Astrocyte of the hippocampus (primary cell): Measurements from ENCODE around the gene CFDP1.

Source experiments
- DNase-seq: peaks from one replicate; pipeline ENCODE4 v3.0.0; 2011; ENCODE audit warnings: low read depth, low spot score

The CFDP1 gene

DNA sequence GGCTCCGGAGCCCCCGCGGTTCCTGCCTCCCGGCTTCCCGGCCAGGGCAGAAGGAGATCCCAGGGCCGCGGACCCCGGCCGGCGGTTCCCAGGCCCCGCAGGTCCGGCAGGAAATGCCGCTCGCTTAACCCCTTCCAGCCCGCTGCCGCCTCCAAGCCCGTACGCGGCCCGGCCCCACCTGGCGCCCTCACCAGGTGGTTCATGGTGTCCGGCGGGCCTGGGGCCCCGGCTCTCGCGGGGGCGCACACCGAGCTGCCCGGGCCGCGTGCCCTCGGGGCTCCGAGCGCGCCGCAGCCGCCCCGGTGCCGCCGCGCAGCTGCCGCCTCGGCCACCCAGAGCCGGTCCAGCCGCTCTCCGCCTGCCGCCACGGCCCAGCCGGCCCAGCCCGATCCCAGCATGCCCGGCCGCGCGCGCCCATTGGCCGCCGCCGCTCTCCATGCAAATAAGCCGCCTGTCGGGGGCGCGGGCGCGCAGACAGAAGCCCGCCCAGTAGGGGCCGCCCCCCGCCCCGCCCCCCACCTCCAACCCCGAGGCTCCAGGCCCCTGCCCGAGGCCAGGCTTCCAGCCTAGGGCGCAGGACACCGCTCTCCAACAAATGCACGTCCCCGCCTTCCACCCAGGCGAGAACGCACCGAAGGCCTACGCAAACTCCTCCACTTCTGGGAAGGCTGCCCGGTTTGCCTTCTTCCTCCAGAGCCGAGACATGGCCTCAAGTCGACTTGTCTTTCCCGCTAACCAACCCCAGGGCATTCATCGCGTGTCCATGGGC is 181.8 kb downstream of the CFDP1 start, which contains the start of gene BCAR1:
Gene BCAR1, minus strand, starts transcription at position 345 of the 769 bp plus-strand sequence. Its CDS starts 142 bp downstream, at position 203.
- peak; percentile 97 for DNase-seq

DNA sequence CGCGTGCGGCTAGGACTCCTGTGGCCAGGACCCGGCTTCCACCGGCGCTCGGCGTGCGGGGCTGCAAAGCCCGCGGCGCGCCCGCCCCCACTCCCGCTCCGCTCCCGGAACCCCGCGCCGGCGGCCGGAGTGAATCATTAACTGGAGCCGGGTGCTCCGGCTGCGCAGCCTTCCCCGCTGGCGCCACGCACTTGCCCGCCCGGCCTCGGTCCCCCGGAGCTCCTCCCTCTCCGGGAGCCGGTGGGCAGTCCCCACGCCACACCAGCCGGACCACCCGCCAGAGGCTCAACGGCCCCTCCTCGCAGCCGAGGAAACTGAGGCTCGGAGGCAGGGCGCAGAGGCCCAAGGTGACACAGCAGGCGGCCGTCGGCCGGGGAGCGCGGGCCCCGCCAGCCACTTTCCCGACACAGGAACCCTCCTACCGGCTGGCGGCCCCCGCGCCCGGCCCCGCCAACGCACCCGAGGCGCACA is 182.5 kb downstream of the CFDP1 start:
- DNase-seq = peak; percentile 79

DNA sequence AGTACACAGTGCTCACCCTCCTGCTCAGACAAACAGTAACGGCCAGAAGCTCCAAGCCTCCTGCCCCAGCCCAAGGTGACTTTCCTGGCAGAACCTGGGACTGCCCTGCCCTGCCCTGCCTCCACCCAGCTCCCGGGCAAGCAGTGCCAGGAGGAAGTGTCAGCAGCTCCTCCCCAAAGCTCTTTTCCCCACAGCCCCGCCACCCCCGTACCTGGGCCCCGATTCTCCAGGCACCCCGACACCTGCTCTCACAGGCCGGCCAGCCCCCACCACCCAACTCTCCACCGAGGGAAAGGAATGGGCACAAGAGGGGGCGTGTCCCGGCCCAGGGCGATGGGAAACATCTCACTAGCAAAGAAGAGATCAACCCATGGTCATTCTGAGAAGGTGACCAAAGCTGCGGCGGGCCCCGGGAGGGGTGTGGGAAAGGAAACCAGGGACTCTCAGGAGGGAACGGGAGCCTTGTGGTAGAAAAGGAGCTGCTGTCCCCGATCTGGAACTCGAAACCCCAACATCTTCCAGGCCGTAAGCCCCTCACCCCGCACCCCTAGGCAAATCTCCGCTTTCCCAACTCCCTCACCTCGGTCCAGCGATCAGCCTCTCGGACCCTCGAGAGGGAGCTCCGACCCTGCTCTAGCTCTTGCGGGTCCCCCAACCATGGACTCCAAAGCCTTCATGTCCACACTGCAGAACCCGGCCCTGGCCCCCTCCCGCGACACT is 183.1 kb downstream of the CFDP1 start:
- peak; percentile 56 for DNase-seq

DNA sequence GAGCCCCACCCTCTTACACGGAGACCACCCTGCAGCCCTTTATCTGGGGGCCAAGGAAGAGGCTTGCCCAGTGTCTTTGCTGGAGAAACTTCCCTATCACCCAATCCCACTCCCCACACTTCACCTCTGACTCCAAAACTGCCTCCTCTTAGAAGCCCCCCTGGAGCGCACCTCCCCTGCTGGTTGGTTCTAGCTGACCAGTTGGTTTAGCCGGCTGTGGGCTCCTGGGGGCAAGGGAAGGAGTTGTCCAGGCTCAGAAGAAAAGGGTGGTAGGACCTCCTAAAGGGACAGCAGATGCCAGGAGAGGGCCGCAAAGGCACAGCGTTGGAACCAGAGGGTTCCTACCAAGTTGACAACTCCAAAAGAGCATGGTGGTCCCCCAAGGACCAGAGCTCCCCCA is 183.9 kb downstream of the CFDP1 start:
- no peak for DNase-seq

DNA sequence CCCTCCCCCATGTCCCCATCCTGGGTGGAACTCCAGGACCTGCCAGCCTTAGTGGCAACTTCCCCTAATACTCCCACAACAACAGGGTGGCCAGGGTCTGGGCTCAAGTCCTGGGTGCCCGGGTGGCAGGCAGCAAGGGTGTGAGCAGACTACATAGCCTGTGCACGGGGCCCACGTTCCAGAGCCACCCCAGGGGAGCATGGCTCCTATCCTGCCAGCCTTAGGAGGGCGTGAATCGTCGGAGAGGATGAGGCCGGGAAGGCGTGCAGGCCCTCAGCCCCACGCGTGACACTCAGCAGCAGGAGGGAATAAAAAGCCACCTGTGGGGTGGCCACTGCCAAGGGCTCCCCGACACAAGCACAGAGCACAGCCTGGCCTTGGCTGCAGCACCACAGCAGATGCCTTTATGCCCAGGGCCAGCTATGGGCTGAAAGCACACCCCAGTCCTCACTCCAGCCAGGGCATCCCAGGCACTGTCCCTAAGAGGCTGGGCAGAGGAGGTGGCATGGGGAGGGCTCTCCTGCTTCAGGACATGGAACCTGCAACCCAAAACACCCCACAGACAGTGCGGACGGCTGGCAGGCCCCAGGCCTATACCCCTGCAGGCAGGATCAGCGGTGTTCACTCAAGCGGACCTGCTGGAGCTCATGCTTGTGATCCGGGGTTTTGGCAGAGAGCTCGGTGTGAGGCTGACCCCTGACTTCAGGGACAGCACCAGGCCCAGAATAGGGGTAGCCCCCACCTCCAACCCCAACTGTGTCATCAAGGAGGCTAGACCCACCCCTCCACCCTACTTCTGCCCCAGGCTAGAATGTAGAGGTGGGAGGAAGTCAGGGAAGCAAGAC is 184.5 kb downstream of the CFDP1 start:
- DNase-seq = no peak

DNA sequence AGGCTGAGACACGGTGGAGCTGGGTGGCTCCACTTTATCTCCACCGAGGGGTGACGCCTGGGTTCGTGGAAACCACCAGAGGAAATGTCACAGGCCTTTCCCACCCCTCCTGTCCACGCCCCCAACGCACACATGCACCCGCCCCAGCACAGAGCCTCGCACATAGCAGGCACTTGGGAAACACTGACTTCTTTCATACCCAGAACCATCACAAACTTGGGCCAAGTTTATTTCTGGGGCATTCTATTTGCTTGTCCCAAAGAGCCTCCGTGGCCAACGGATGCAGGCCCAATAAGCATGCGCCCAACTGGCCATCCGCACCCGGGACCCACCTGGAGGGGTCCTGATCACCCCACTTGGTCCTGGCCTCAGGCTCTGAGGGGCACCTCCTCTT is 185.2 kb downstream of the CFDP1 start:
- DNase-seq = no peak

DNA sequence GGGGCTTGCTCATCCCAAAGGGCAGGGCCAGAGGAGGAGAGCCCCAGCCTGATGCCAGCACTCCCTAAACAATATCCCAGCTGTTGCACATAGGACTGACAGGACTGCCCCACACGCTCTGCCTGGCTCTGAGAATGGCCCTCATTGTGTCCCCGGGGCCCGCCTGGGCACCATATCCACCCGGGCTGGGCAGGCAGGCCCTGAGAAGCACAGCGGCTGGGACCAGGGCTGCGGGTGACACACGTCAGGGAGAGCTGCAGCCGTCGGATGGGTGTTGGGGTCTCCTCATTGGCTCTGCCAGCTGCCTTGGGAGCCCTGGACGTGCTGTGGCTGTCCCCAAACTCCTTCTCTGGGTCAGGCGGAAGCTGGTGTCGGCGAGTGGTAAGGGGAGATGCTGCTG is 186.1 kb downstream of the CFDP1 start:
- no peak for DNase-seq

DNA sequence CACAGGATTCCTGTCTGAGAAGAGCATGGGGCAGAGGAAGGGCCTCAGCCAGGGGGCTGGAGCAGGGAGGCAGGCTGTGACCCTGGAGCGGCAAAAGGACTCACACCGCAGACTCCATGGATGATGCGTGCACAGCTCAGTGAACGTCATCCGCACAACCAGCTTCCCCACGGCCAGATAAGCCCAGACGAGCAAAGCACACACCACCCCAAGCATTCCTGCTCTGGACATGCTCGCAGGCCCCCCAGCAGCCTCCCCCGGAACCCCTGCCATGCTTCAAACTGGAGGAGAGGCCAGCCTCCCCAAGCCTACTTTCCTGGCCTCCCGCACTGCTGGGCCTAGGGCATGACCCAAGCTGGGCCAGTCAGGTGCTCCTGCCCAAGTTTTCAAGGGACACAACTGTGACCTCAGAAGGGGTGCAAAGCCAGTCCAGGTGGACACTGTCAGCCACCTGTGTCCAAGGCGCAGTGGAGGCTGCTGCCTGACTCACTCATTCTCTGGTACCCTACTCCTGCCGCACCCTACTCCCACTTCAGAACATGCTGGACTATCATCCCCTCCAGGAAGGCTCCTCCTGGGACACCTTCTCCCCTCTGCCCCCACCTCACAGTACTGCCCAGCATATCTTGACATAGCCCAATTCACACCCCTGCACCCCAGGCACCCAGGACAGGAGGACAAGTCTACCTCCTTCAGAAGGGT is 186.6 kb downstream of the CFDP1 start:
- DNase-seq = peak; percentile 63

DNA sequence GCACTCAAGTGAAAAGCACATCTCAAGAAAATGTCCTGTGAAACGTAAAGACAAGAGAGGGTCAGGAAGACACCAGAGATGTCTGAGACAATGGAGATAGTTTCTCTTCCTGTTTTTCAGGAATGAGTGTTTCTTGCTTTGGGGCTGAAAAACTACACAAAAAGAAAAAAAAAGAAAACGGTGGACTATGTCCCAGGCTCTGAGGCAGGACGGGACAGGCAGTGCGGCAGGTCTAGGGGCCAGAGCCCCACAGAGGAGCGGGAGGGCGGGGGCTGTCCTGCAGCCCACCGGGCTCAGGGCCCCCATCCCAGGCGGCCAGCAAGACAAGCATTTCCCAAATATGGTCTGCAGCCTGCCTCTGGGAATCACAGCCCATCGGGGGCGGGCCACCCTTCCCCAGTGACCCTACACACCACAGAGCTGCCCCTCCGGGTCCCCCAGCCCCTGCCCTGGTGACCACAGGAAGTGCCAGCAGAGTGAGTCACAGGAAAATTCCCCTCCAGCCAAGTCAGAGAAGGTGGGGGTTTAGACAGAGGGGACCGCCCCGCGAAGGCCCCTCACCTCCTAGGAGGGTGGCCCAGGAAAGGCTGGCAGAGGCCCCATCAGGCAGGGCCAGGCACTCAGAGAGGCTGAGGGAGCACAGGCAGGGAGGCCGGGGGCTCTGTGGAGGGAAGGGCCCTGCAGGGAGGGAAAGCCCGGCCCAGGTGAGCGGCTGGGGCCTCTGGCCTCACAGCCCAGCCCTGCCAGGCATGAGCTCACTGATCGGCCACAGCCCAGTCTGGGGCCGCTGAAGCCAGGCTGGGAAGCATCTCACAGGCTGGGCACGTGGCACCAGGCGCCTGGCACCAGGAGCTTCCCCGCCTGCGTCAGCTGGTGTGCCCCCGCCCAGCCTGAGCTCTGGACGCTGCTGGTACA is 188.2 kb downstream of the CFDP1 start:
- DNase-seq = peak; percentile 99

DNA sequence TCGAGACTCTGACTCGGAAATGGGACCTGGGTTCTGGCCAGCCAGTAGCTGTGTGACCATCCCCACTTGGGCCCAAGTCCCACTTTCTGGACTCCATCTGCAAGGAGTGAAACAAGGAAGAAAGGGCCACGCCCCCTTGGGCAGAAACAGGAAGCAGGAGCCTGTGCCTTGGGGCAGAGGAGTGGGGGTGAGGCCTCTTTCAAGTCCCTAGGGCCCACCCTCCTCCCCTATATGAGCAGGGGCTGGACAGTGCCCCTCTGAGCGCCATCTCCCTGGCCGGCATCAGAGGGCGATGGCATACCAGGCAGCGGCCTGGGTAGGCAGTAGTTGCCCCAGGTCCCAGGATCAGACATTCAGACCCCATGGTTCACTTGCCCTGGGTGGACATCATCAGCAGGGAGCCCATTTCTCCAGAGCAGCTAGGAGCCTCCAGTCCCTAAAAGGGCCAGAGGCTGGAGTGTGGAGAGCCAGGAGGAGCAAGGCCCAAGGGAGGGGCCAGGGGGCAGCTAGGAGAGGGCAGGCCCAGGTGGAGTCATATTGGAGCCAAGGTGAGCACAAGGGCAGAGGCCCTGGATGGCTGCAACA is 189.0 kb downstream of the CFDP1 start:
- peak; percentile 79 for DNase-seq
